Measurements from ENCODE around the gene SLC27A1. TPM values are rescaled to one million over a fixed set of nuclear protein-coding genes. Genes with fewer than 3 reads are reported as not detected.

SLC27A1 gene
- total and polyA plus RNA-seq, 12 donors: 4.9 to 107 (median 56.0) TPM

DNA sequence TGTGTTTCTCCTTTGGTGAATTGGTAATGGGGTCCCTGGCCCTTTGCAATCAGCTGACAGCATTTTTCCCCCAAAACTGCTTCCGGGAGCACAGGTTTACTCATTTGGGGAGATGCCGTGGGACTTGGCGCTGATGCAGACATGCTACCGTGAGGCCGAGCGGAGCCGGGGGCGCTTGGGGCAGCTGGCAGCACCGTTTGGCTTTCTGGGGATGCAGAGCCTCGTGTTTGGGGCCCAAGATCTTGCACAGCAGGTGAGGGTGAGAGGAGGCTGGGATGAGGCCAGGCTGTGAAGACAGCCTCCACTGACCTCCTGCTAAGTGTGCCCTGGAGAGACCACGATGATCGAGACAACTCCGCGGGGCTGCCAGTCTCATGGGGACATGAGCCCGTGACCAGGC, 71.7 kb downstream of the SLC27A1 start:
- no peak for DNase-seq
- H3K9me3 ChIP-seq (replicated peaks in 1 of 3): no peaks in the 10 kb centered on the region
- no peaks in the 10 kb centered on the region for H3K27me3 ChIP-seq
- intact Hi-C loops (cut with DNase I): no loop called here
- TF ChIP-seq, protein P1, sequence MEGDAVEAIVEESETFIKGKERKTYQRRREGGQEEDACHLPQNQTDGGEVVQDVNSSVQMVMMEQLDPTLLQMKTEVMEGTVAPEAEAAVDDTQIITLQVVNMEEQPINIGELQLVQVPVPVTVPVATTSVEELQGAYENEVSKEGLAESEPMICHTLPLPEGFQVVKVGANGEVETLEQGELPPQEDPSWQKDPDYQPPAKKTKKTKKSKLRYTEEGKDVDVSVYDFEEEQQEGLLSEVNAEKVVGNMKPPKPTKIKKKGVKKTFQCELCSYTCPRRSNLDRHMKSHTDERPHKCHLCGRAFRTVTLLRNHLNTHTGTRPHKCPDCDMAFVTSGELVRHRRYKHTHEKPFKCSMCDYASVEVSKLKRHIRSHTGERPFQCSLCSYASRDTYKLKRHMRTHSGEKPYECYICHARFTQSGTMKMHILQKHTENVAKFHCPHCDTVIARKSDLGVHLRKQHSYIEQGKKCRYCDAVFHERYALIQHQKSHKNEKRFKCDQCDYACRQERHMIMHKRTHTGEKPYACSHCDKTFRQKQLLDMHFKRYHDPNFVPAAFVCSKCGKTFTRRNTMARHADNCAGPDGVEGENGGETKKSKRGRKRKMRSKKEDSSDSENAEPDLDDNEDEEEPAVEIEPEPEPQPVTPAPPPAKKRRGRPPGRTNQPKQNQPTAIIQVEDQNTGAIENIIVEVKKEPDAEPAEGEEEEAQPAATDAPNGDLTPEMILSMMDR (IDR thresholded peaks at IDR 0.05): no peak
- no peak for TF ChIP-seq POLR2A (IDR thresholded peaks at IDR 0.05)
- peaks cover 9 to 10% of the 10 kb centered on the region in 2 donors for H3K4me1 ChIP-seq (replicated peaks in 1 of 2)
- no peaks in the 10 kb centered on the region for H3K36me3 ChIP-seq (replicated peaks in 1 of 2)
- H3K4me3 ChIP-seq: no peak overlapping the region
- no peak overlapping the region for H3K27ac ChIP-seq
- 76 to 85% (median 79%) methylated on average over 14 to 15 of the region's 15 CpGs for WGBS, 4 donors

GRCh38 chr19:17542793-17543582, 72.7 kb downstream of the SLC27A1 start:
- no peak overlapping the region for H3K27ac ChIP-seq
- no peak overlapping the region for H3K4me3 ChIP-seq
- intact Hi-C loops (cut with DNase I): no loop called here
- H3K36me3 ChIP-seq (replicated peaks in 1 of 2): no peaks in the 10 kb centered on the region
- DNase-seq: no peak
- H3K9me3 ChIP-seq (replicated peaks in 1 of 3): no peaks in the 10 kb centered on the region
- H3K27me3 ChIP-seq: no peaks in the 10 kb centered on the region
- WGBS, 4 donors: 82 to 88% (median 84%) methylated on average over 12 to 14 of the region's 14 CpGs
- TF ChIP-seq POLR2A (IDR thresholded peaks at IDR 0.05): no peak
- TF ChIP-seq, protein P1 (IDR thresholded peaks at IDR 0.05): no peak
- H3K4me1 ChIP-seq (replicated peaks in 1 of 2): peaks cover 9 to 10% of the 10 kb centered on the region in 2 donors

DNA sequence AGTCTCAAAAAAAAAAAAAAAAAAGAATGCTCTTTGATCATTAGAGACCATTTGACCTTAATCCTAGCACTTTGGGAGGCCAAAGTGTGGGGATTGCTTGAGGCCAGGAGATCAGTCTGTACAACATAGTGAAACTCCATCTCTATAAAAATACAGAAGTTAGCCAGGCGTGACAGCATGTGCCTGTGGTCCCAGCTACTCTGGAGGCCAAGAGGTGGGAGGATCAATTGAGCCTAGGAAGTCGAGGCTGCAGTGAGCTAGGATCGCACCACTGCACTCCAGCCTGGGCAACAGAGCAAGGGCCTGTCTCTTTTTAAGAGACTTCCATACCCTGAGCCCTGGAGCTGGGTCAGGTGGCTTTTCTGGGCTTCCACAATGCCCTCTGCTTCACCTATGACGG, 73.7 kb downstream of the SLC27A1 start:
- H3K4me3 ChIP-seq: no peak overlapping the region
- no peaks in the 10 kb centered on the region for H3K36me3 ChIP-seq (replicated peaks in 1 of 2)
- intact Hi-C loops (cut with DNase I): no loop called here
- H3K9me3 ChIP-seq (replicated peaks in 1 of 3): no peaks in the 10 kb centered on the region
- H3K4me1 ChIP-seq (replicated peaks in 1 of 2): peaks cover 5 to 7% of the 10 kb centered on the region in 2 donors
- H3K27ac ChIP-seq: no peak overlapping the region
- no peak for DNase-seq
- H3K27me3 ChIP-seq: no peaks in the 10 kb centered on the region
- WGBS, 4 donors: 57 to 75% (median 65%) methylated on average over 4 of the region's 4 CpGs
- TF ChIP-seq, protein P1 (IDR thresholded peaks at IDR 0.05): no peak
- TF ChIP-seq POLR2A (IDR thresholded peaks at IDR 0.05): no peak

DNA sequence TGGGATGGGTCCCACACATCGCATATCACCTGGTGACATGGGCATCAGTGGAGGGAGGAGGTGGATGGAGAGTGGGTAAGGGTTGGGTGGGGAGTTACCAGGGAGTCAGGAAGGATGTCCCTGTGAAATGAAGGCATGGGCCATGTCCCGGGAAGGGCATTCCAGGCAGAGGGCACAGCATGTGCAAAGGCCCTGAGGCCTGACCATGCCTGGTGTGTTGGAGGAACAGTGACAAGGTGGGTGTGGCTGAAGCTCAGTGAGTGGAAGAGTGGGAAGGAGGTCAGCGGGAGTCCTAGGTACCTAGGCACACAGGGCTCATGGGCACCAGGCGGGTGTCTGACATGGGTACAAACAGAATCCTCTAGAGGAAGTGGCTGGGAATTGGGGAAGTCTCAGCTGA, 74.1 kb downstream of the SLC27A1 start:
- WGBS, 4 donors: 91 to 96% (median 95%) methylated on average over 4 of the region's 4 CpGs
- Histone ChIP-seq H3K27ac (no peak overlapping the region), H3K36me3 (replicated peaks in 1 of 2) (no peaks in the 10 kb centered on the region), H3K4me1 (replicated peaks in 1 of 2) (peaks cover 1 to 3% of the 10 kb centered on the region in 2 donors), H3K27me3 (no peaks in the 10 kb centered on the region), H3K9me3 (replicated peaks in 1 of 3) (no peaks in the 10 kb centered on the region), H3K4me3 (no peak overlapping the region)
- TF ChIP-seq, protein P1 (IDR thresholded peaks at IDR 0.05): no peak
- TF ChIP-seq POLR2A (IDR thresholded peaks at IDR 0.05): no peak
- no peak for DNase-seq
- intact Hi-C loops (cut with DNase I): no loop called here
